Stimulated activated CD8-positive, alpha-beta memory T cell treated with anti-CD3 and anti-CD28 coated beads, Interleukin-15, amount 100 ng/mL, for 1 hour (primary cell): Measurements from ENCODE around the gene ZNF525.
A peak's percentile ranks its signal among the peaks of the same experiment; 100 is the strongest.
"Not testable (repeated sequence)": the region's sequence is repeated elsewhere in the genome, so short reads cannot be mapped to it uniquely, and the experiment has no call there.

ENCODE experiments used
- DNase-seq: peaks from one replicate; pipeline ENCODE4 v3.0.0-alpha.2; 2020; ENCODE audit warnings: low read depth

The ZNF525 gene

DNA sequence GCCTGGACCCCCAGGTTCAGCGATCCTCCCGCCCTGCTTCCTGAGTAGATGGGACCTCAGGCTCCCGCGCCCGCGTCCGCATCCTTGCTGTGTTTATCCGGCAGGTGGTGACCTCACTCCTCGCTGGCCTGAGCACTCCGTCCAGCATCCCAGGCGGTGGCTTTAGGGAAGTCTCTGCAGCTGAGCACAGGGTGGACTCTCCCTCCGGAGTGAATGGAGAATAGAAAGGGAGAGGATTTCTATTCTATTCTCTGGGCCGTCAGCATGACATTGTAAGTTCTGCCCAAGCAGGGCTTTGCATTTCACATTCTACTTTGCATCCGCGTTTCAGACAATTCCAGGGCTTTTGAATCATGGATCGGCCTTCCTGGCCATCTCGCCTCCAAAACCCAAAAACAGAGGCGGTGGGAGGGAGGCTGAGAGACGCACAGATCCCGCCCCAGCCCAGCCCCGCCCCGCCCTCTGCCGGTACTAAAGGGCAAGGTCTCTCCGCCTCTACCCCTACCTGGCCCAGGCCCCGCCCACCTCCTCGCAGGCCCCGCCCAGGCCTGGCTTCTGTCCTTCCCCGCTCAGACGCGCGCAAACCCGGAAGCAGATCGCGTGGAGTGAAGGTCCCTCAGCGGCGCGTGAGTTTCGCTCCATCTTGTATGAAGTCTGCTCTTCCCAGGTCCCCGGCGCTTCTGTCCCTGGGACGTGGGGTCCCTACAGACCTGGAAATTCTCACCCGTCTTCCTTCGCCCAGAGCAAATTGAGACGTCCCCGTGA is at the start of gene ZNF525:
TSS of gene ZNF525 (plus strand) at position 572 of the 765 bp plus-strand sequence. CDS start 6,577 bp downstream, outside the sequence.
- DNase-seq, result peak; percentile 92

DNA sequence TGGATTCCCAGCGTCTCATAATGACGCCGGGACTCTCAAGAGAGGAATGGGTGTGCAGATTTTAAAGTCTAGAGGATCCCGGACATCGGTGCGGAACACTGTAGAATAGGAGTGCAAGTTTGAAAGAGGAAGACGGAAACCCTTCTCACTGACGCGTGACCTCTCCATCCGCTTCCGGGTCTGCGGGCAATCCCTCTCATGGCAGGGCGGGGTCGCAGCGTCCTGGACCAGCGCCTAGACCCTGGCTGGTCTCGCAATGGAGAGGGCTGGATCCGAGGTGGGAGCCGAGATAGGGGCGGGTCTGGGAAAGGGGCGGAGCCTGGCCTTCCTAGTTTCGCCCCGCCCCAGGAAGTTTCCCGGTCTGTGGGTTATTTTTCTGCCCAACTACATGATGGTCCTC is 36.5 kb upstream of the ZNF525 start:
- DNase-seq, result no peak

DNA sequence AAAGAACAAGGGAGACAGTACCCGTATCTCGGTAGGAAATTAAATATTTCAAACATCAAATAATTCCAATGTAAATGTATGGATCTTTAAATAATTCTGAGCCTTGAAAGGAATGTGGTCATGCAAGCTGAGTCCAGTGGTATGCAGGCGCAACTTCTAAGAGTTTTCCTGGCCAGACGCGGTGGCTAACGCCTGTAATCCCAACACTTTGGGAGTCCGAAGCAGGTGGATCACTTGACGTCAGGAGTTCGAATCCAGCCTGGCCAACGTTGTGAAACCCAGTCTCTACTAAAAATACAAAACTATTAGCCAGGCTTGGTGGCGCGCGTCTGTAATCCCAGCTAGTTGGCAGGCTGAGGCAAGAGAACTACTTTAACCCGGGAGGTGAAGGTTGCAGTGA is 33.0 kb upstream of the ZNF525 start:
- DNase-seq, result no peak

DNA sequence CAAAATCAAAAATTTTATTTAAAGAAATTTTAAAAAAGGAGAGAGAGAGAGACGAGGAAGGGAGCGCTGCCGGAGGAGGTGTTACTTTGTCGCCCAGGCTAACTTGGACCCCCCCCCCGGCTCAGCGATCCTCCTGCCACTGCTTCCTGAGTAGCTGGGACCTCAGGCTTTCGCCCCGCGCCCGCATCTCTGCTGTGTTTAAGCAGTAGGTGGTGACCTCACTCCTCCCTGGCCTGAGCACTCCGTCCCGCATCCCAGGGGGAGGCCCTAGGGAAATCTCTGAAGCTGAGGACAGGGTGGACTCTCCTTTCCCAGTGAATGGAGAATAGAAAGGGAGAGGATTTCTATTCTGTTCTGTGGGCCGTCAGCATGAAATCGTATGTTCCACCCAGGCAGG is 32.4 kb upstream of the ZNF525 start:
- DNase-seq, result peak; percentile 2

DNA sequence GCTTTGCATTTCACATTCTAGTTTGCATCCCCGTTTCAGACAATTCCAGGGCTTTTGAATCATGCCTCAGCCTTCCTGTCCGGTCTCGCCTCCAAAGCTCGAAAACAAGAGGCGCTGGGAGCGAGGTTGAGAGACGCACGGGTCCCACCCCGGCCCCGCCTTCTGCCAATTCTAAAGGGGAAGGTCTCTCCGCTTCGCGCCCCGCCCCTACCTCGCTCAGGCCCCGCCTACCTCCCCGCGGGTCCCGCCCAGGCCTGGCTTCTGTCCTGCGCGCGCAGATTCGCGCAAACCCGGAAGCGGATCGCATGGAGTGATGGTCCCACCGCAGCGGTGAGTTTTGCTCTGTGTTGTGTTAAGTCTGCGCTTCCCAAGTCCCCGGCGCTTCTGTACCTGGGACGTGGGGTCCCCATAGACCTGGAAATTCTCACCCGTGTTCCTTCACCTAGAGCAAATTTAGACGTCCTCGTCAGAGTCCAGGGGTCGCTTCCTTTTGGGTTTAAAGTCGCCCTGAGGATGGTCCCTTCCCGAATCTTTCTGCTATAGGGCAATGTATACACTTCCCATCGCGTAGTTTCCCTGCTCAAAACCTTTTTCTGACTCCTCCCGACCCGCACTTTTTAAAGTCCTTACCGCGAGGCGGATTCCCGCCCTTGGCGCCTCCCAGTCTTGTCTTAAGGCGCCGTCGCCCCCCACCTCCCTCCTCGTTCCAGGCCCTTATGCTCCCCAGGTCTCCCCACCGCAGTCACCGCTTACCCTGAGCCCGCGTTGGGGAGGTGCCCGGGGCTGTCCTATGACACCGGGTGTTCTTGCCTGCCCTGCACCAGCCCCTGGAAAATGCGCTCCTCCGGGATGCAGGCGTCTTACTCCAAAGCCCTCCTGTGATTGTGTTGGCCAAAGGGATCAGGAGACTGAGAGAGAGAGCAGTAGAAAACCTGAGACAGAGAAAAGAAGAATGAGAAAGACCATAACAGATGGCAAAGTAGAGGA is 31.7 kb upstream of the ZNF525 start, which contains the start of gene ZNF845:
TSS of gene ZNF845 (plus strand) at position 287 of the 987 bp plus-strand sequence. CDS start 7,559 bp downstream, outside the sequence.
- DNase-seq, result peak; percentile 96

DNA sequence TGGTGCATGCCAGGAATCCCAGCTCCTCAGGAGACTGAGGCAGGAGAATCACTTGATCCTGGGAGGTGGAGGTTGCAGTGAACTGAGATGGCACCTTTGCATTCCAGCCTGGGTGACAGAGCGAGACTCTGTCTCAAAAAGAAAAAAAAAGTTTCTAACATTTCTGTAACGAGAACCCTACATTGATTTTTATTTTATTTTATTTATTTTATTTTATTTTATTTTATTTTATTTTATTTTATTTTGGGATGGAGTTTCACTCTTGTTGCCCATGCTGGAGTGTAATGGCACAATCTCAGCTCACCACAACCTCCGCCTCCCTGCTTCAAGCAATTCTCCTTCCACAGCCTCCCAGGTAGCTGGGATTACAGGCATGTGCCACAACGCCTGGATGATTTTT is 21.1 kb upstream of the ZNF525 start:
- DNase-seq, result not testable (repeated sequence)

DNA sequence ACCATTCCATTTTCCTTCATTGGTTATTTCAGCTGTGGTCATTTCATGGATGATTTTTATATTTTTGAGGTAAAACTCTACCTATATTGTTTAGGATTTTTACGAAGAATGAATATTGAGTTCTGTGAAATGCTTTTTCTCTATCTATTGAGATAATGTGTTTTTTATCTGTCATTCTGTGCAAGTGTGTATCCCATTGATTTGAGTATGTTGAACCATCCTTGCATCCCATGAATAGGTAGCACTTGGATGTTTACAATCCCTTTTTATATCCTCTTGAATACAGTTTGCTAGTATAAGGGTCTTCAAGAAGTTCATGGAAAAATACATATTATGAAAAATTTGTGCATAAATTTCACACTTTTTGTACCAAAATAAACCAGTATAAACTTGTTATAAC is 9.8 kb upstream of the ZNF525 start:
- no peak for DNase-seq

DNA sequence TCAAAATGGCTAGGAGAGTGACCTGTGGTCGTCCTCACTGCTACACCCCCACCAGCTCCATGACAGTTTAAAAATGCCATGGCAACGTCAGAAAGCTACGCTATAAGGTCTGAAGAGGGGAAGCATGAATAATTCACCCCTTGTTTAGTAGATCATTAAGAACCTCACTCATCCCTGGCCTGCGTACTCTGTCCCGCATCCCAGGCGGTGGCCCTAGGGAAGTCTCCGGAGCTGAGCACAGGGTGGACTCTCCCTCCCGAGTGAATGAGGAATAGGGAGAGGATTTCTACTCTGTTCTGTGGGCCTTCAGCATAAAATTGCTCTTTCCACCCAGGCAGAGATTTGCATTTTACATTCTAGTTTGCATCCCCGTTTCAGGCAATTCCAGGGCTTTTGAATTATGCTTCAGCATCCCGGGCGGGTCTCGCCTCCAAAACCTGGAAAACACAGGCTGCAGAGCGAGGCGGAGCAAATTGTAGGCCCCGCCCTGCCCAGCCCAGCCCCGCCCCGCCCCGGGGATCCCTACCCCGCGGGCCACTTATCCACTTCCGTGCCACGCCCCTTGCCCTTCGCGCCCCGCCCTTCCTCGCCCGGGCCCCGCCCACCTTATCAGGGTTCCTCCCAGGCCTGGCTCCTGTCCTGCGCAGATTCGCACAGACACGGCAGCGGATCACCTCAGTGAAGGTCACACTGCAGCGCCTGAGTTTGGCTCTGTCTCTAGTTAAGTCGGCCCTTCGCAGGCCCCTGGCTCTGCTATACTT is 7.5 kb upstream of the ZNF525 start:
- no peak for DNase-seq

DNA sequence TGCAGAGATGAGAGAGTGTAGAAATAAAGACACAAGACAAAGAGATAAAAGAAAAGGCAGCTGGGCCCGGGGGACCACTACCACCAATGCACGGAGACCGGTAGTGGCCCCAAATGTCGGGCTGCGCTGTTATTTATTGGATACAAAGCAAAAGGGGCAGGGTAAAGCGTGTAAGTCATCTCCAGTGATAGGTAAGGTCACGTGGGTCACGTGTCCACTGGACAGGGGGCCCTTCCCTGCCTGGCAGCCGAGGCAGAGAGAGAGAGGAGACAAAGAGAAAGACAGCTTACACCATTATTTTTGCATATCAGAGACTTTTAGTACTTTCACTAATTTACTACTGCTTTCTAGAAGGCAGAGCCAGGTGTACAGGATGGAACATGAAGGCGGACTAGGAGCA is 5.4 kb upstream of the ZNF525 start:
- DNase-seq, result not testable (repeated sequence)

DNA sequence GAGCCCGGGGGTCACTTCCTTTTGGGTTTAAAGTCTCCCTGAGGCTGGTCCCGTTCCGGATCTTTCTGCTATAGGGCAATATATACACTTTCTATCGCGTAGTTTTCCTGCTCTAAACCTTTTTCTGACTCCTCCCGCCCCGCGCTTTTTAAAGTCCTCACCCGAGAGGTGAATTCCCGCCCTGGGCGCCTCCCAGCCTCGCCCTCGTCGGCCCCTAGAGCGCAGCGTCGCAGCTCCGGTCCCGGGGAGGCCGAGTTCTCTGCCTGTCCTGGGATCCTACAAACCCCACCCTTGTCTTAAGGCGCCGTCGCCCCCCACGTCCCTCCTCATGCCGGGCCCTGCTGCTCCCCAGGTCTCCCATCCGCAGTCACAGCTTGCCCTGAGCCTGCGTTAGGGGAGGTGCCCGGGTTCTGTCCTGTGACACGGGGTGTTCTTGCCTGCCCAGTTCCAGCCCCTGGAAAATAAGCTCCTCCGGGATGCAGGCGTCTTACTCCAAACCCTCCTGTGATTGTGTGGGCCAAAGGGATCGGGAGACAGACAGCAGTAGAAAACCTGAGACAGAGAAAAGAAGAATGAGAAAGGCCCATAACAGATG is 491 bp downstream of the ZNF525 start:
- no peak for DNase-seq

DNA sequence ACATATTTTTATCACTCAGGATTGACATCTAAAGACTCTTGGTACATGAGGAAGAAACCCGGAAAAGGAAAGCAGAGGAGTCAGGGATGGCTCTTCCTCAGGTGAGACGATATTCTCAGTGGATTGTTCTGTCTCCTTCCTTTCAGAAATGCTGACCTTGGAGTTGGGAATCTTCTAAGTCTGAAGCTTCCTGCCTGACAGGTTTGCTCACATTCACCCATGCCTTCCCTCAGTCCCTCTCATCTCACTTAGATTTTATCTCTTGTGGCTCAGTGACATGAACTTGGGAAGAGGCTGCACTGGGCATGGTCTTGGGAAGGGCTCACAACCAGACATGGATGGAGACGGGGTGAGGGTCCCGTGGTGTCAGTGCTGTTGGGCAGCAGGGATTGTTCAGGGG is 6.7 kb downstream of the ZNF525 start:
- no peak for DNase-seq

DNA sequence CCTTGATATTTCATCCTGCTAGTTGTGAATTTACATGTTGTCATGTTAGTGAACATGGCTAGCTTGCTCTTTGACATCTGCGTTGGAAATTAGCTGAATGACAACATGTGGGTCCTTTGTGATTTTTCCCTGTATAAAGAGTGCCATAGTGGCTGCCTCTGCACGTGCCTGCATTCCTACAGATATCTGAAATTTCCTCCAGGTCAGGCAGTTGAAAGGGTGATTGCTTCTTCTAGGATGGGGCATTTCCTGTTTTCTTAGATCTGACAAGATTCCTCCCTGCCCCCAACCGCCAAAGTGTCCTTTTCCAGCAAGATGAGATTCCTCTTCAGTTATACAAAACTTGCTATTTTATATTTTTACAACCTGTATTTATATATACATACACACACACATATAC is 8.8 kb downstream of the ZNF525 start:
- no peak for DNase-seq

DNA sequence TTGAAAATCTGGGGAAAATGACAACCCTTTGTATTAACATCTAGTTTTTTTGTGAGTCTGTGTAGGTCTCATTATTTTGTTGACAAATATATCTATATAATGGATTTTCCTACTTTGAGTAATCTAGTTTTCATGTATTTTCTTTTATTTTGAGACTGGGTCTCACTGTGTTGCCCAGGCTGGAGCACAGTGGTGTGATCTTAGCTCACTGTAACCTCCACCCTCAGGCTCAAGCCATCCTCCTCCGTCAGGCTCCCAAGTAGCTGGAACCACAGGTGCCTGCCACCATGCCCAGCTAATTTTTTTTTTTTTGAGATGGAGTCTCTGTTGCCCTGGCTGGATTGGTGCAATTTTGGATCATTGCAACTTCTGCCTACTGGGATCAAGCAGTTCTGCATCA is 9.2 kb downstream of the ZNF525 start:
- no peak for DNase-seq

DNA sequence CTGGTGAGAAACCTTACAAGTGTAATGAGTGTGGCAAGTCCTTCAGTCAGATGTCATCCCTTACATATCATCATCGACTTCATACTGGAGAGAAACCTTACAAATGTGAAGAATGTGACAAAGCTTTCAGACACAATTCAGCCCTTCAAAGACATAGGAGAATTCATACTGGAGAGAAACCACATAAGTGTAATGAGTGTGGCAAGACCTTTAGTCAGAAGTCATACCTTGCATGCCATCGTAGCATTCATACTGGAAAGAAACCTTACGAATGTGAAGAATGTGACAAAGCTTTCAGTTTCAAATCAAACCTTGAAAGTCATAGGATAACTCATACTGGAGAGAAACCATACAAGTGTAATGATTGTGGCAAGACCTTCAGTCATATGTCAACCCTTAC is 15.9 kb downstream of the ZNF525 start:
- DNase-seq, result no peak

DNA sequence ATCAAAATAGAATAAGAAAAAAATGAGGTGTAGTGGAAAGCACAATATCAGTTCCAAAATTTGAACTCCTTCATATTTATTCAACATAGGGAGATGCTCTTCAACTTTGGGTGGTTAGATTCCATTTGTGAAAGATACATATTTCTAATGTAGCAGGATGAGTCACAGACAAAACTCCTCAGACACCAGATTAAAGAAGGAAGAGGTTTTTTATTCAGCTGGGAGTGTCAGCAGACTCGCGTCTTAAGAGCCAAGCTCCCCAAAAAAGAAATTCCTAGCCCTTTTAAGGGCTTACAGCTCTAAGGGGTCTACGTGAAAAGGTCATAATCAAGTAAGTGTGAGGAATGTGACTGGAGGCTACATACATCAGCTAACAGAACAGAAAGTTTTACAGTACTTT is 22.7 kb downstream of the ZNF525 start:
- no peak for DNase-seq

DNA sequence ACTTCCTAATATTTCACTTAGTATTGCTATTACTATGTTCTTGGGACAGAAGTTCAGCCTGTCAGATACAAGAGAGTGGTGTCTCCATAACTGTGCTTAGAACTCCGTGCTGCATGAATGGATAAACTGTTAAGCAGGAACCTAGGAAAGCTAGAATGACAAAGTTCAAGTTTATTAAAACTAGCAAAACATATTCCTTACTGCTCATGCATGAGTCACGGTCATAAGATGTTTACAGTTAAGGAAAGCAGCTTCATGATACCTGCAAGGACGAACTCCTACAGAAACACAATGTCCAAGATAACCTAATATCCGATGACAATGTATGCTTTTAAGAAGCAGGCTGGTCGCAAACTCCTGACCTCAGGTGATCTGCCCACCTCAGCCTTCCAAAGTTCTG is 23.4 kb downstream of the ZNF525 start:
- DNase-seq, result no peak

DNA sequence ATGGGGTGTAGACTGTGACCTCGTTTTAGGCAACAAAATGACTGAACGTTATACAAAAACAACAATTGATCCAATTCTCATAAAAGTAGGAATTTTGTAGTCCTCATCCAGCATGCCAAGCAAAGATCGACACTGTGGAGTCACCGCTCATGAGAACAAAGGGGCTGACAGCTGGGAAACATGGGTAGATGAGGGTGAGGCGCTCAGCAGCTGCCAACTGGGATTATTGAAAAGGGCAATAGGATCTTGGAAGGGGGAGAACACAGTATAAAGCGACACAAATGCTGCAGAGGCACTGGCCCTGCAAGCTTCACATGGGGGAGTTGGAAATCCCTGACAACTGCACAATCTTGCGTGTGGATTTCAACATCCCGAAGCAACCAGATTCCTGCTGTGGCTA is 24.1 kb downstream of the ZNF525 start:
- no peak for DNase-seq

DNA sequence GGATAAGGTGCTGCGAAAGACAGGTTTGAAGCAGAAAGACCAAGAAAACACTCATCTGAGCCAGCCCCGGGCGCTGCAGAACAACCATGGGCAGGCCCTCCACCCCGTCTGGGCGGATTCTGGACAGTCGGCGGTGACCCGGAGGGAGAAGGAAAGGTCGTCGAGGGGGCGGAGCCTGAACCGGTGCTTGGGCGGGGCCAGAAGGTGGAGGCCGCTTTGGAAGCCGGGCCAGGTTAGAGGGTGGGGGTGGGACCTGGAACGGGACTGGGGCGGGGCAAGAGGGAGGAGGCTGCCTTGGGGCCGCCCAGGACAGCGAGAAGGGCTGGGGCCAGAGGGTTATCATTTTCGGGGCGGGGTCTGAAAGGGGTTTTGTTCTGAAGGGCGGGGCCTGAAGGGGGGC is 24.5 kb downstream of the ZNF525 start:
- DNase-seq, result no peak

DNA sequence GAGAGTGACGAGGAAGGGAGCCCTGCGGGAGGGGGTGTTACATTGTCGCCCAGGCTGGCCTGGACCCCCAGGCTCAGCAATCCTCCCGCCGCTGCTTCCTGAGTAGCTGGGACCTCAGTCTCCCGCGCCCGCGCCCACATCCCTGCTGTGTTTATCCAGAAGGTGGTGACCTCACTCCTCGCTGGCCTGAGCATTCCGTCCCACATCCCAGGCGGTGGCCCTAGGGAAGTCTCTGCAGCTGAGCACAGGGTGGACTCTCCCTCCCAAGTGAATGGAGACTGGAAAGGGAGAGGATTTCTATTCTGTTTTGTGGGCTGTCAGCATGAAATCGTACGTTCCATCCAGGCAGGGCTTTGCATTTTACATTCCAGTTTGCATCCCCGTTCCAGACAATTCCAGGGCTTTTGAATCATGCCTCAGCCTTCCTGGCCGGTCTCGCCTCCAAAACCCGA is 29.0 kb downstream of the ZNF525 start:
- DNase-seq, result no peak

DNA sequence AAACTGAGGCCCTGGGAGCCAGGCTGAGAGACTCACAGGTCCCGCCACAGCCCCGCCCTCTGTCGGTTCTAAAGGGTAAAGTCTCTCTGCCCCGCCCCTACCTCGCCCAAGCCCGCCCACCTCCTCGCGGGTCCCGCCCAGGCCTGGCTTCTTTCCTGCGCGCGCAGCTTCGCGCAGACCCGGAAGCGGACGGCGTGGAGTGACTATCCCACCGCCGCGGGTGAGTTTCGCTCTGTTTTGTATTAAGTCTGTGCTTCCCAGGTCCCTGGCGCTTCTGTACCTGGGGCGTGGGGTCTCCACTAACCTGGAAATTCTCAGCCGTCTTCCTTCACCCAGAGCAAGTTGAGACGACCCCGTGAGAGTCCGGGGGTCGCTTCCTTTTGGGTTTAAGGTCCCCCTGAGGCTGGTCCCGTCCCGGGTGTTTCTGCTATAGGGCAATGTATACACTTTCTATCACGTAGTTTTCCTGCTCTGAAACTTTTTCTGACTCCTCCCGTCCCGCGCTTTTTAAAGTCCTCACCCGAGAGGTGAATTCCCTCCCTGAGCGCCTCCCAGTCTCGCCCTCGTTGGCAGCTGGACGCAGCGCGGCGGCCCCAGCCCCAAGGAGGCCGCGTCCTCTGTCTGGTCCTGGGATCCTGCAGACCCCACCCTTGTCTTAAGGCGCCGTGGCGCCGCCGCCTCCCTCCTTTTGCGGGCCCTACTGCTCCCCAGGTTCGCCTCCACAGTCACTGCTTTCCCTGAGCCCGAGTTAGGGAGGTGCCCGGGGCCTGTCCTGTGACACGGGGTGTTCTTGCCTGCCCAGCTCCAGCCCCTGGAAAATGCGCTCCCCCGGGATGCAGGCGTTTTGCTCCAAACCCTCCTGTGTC is 29.7 kb downstream of the ZNF525 start, which contains the start of gene ZNF765:
TSS of gene ZNF765 (plus strand) at position 176 of the 866 bp plus-strand sequence. CDS start 2,867 bp downstream, outside the sequence.
- DNase-seq, result peak; percentile 96
